NB4 (cell line): ENCODE results near the gene PAMR1.

Experiments
- DNase-seq: peaks from one replicate; pipeline ENCODE4 v3.0.0; 2010; ENCODE audit warnings: low read depth
- H3K4me3 ChIP-seq: one replicate; pipeline ENCODE4 v1.5.1; 2011; ENCODE audit warnings: mild to moderate bottlenecking, low read depth, low read length, moderate library complexity
- MYC ChIP-seq: IDR thresholded peaks from 2 replicates; pipeline ENCODE4 v1.6.1; 2011; ENCODE audit warnings: low read depth, low read length
- POLR2A ChIP-seq: IDR thresholded peaks from 2 replicates; pipeline ENCODE4 v1.6.1; 2011; ENCODE audit warnings: mild to moderate bottlenecking; ENCODE audit not compliant: insufficient read length; ENCODE audit errors: extremely low read depth
- TF ChIP-seq, protein P1 (sequence below): IDR thresholded peaks from one replicate; pipeline ENCODE4 v1.5.1; 2012; ENCODE audit warnings: low read depth, low read length
- TF ChIP-seq, protein P2 (sequence below): IDR thresholded peaks from 2 replicates; pipeline ENCODE4 v1.6.1; 2011; ENCODE audit warnings: low read depth, low read length

Gene PAMR1

DNA sequence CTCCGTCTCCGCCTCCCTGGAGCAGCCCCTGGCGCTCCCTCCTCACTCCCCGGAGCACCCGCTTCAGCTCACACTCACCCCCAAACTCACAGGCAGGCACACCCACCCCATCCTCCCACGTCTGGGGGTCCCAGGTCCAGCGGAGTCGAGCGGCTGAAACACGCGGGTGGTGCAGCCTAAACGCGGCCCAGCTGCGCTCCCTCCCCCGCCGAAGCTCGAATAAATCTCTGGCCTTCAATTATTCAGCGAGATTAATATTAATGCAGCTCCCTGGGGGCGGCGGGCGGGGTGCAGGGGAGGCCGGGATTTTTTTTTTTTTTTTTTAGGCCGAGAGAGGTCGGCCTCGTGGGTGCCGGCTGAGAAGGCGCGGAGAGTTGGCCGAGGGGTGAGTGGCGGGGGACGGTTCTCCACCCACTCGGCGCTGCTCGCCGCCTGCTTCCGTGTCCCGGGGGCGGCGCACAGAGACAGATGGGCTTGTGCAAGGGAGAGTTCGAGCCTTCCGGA lies 105.5 kb downstream of the PAMR1 start:
- DNase-seq, result no peak
- no peak overlapping the region for H3K4me3 ChIP-seq
- TF ChIP-seq MYC (no peak), POLR2A (no peak)
- TF ChIP-seq, protein P1, sequence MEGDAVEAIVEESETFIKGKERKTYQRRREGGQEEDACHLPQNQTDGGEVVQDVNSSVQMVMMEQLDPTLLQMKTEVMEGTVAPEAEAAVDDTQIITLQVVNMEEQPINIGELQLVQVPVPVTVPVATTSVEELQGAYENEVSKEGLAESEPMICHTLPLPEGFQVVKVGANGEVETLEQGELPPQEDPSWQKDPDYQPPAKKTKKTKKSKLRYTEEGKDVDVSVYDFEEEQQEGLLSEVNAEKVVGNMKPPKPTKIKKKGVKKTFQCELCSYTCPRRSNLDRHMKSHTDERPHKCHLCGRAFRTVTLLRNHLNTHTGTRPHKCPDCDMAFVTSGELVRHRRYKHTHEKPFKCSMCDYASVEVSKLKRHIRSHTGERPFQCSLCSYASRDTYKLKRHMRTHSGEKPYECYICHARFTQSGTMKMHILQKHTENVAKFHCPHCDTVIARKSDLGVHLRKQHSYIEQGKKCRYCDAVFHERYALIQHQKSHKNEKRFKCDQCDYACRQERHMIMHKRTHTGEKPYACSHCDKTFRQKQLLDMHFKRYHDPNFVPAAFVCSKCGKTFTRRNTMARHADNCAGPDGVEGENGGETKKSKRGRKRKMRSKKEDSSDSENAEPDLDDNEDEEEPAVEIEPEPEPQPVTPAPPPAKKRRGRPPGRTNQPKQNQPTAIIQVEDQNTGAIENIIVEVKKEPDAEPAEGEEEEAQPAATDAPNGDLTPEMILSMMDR, result no peak
- TF ChIP-seq, protein P2, sequence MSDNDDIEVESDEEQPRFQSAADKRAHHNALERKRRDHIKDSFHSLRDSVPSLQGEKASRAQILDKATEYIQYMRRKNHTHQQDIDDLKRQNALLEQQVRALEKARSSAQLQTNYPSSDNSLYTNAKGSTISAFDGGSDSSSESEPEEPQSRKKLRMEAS, result no peak

DNA sequence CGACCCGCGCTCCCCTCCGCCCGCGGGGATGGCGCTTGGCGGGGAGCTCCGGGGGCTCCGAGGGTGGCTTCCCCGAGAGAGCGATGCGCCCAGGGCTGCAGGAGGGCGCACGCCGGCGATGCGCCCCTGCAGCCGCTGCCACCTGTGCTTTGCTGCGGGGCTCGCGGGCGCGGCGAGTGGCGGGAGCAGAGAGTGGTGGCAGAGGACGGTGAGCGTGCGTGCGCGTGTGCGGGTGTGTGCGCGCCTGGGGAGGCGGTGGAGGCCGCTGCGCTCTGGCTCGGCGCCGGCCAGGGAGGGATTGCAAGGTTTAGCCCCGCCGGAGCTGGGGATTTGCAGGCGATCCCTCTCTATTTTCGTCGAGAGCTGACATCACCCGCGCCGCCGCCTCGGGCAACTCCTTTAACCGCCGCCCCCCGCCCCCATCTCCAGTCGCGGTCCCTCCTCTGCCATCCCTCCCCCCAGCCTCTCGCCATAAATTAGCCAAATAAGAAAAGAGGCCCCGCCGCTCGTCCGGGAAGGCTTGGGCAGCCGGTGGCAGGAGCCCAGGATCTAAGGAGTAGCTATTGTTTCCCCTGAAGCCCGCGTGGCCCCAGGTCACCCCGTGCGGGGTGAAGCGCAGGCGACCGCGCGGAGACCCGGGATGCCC lies 106.1 kb downstream of the PAMR1 start, which contains the start of gene SLC1A2:
TSS of gene SLC1A2 (minus strand) at position 375 of the 646 bp plus-strand sequence. CDS start 592 bp downstream, outside the sequence.
- no peak for DNase-seq
- no peak within 1 kb of the TSS for H3K4me3 ChIP-seq
- TF ChIP-seq, protein P1, result no peak
- TF ChIP-seq, protein P2, result no peak
- TF ChIP-seq MYC (no peak), POLR2A (no peak)

DNA sequence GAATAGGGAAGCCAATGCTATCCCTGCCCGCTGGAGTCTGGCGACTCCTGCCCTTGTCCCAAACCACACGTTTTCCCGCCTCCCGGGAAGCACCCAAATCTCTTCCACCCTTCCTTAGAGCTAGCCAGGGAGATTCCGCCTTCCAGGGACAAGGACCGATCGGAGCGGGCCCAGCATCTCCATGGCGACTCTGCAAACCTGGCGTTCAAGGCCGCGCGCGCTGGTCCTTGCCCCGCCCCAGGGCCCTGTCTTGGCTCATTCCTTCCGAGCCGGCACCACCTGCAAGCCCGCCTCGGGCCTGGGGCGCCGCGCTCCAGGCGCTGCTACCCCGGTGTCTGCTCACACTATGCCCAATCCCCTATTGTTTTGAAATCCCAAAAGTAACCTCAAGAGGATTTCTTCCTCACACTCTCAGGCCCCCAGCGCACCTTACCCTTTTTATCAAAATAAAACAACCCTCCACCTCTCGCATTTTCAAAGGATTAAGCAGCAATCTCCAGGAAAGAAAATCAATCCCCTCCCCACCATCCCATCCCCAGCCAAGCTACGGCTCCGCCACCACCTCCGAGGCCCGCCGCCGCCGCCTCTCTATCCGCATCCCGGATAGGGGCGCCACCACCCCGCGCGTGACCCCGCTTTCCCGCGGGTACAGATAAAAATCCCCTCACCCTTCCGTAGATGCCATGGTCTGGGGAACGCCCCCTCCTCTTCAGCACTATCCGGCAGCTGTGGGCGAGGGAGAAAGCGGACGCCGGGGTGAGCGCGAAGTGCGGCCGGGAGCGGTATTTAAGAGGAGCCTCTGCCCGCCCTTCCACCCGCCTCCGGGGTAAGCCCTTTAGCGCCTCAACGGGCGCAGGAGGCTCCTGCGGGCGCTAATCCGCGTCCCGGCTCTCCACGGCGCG lies 106.9 kb downstream of the PAMR1 start:
- TF ChIP-seq, protein P2, result no peak
- TF ChIP-seq, protein P1, result no peak
- TF ChIP-seq POLR2A (no peak), MYC (no peak)
- DNase-seq, result no peak
- no peak overlapping the region for H3K4me3 ChIP-seq

DNA sequence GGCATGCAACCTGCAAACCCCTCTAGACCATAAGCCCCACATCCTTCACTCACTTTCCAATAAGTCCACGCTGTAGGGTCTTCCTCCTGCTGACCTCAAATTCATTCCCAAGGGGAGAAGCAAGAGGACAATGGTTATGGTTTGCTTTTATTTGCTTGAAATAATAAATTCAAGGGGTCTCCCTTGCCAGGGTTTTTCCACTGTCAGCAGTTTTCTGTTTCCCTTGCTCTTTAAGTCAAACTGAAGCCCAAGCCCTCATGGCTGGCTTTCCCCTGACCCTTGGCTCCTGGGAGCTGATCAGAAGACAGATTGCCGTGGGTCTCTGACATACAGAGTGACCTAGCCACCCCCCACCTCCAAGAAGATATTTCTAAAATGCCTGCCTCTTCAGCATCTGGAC lies 109.9 kb downstream of the PAMR1 start:
- no peak for DNase-seq
- H3K4me3 ChIP-seq, result no peak overlapping the region
- TF ChIP-seq POLR2A, result no peak
- no peak for TF ChIP-seq MYC
- TF ChIP-seq, protein P2, result no peak
- TF ChIP-seq, protein P1, result no peak

DNA sequence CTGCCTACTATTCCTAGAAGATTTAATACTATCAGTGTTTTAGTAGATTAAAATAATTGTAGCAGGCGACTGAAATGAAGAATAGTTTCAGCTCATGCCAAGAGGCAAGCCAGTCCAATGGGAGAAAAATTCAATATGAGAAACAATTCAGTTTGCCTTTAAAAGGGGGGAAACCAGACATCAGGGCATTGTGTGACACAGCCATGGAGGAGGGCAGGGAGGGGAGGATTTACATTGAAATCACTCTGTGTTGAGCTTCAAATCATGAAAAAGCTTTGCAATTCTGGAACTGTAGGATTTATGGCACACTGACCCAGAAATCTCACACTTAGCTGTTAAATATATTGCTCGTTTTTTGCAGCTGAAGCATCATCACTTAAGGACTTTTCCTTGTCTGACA lies 110.6 kb downstream of the PAMR1 start:
- DNase-seq, result no peak
- no peak overlapping the region for H3K4me3 ChIP-seq
- TF ChIP-seq, protein P1, result no peak
- no peak for TF ChIP-seq MYC
- no peak for TF ChIP-seq POLR2A
- TF ChIP-seq, protein P2, result no peak
